Measurements from ENCODE around the gene TUBB4A.
A peak's percentile ranks its signal among the peaks of the same experiment; 100 is the strongest.
"Not testable (repeated sequence)": the region's sequence is repeated elsewhere in the genome, so short reads cannot be mapped to it uniquely, and the experiment has no call there.

Gene TUBB4A

GRCh38 chr19:6524311-6524710 is 22.2 kb upstream of the TUBB4A start:
- no peak for DNase-seq (ENCODE audit: low spot score)

DNA sequence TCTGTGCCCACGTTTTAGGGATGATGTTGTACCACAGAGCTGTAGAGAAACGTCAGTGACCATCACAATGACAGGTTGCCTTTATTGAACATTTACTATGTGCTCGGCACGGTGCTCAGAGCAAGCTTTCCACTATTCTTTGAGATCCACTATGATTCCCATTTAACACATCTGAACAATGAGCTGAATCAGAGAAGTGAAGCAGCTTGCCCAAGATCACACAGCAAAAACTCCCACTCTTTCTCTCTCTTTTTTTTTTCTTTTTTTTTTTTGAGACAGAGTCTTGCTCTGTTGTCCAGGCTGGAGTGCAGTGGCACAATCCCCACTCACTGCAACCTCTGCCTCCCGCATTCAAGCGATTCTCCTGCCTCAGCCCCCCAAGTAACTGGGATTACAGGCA is 20.6 kb upstream of the TUBB4A start:
- DNase-seq (ENCODE audit: low spot score) = no peak

DNA sequence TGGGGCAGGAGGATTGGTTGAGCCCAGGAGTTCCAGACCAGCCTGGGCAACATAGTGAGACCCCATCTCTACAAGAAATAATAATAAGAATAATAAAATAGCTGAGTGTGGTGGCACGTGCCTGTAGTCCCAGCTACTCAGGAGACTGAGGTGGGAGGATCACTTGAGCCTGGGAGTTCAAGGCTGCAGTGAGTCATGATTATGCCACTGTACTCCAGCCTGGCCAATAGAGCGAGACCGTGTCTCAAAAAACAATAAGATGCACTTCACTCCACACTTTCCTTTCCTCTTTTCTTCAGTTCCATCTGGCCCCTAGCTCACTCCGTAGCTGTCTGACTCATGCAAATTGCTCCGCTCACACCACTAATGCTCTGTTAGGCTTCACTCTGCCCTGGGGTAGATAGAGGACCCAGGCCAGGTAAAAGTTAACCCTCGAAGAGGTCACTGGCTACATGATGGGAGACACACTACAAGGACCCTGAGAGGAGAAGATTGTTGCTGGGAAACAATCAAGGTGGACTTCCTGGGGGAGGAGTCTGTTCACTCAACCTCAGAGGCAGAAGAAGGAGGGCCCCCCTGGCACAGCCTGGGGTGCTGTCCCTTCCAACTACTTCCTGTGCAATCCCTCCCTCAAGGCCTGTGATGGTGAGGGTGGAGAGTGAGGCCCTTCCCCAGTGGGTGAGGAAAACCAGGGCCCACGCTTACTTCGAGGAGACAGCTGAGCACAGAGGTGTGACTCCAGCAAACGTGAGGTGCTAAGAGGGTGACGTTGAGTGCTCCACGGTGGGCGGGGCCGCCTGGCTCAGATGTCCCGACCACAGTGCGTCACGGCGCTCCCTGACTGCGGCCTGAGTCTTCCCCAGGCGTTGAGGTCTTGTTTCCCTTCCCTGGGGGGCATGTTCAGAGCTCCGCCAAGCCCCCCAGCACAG is 19.9 kb upstream of the TUBB4A start:
- no peak for DNase-seq (ENCODE audit: low spot score)

- peak; percentile 86 for DNase-seq (ENCODE audit: low spot score)
Observed at GRCh38 chr19:6519289-6519688, 17.2 kb upstream of the TUBB4A start.

DNA sequence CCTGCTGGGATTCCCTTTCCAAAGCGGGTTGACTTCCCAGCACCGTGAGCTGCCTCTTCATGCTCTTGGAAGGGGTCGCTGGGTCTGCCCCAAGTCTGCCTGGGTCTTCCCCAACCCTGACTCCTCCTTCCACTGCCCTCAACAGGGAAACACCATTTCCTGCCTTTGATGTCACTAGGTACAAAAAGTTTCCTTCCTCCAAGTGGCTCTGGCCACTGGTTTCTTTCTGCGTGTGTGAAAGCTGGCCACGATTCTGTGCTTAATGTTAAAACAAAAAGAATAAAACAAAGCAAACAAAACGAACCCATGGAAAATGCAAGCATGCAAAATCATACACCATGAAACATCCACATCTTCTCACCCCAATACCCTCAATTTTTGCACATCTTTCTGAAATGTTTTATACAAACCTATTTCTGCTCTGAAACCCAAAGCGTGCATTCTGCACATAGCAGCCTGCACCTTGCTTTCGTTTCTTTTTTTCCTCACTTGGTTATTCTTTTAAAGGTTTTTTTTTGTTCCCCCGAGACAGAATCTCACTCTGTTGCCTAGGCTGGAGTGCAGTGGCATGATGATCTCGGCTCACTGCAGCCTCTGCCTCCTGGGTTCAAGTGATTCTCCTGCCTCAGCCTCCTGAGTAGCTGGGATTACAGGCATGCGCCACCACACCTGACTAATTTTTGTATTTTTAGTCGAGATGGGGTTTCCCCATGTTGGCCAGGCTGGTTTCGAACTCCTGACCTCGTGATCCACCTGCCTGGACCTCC is 16.2 kb upstream of the TUBB4A start:
- DNase-seq (ENCODE audit: low spot score) = no peak

- DNase-seq (ENCODE audit: low spot score) = peak; percentile 94
Observed at GRCh38 chr19:6516659-6517291, 14.7 kb upstream of the TUBB4A start.

GRCh38 chr19:6516018-6516658 is 14.0 kb upstream of the TUBB4A start:
- peak; percentile 97 for DNase-seq (ENCODE audit: low spot score)

DNA sequence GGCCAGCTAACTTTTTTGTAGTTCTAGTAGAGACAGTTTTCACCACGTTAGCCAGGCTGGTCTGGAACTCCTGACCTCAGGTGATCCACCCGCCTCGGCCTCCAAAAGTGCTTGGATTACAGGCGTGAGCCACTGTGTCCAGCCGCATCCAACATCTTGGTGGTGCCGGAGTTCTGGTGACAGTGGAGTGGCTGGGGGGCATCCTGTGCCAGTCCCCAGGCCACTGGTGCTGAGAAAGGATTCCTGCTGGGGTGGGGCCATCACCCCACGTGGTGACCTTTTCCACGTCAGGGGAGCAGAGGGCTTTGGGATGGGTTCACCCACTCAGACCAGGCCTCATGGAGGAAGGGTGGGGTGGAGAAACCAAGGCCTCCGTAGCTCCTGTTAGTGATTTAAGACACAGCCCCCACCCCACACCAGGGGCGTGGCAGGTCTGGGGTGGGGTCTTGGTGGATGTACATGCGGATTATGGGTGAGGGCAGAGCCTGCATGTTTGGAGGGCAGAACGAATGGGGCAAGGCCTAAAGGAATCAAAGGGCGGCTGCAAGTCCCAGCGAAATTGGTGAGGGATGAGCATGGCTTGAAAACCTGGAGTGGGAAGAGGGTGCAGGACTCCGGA is 12.9 kb upstream of the TUBB4A start:
- DNase-seq (ENCODE audit: low spot score) = no peak

- DNase-seq (ENCODE audit: low spot score) = no peak
Observed at GRCh38 chr19:6514089-6514488, 12.0 kb upstream of the TUBB4A start.

- DNase-seq (ENCODE audit: low spot score) = no peak
Observed at GRCh38 chr19:6510618-6511017, 8.5 kb upstream of the TUBB4A start.

- peak; percentile 15 for DNase-seq (ENCODE audit: low spot score)
Observed at GRCh38 chr19:6509118-6509971, 7.2 kb upstream of the TUBB4A start.

- not testable (repeated sequence) for DNase-seq (ENCODE audit: low spot score)
Observed at GRCh38 chr19:6508028-6508771, 6.1 kb upstream of the TUBB4A start.

DNA sequence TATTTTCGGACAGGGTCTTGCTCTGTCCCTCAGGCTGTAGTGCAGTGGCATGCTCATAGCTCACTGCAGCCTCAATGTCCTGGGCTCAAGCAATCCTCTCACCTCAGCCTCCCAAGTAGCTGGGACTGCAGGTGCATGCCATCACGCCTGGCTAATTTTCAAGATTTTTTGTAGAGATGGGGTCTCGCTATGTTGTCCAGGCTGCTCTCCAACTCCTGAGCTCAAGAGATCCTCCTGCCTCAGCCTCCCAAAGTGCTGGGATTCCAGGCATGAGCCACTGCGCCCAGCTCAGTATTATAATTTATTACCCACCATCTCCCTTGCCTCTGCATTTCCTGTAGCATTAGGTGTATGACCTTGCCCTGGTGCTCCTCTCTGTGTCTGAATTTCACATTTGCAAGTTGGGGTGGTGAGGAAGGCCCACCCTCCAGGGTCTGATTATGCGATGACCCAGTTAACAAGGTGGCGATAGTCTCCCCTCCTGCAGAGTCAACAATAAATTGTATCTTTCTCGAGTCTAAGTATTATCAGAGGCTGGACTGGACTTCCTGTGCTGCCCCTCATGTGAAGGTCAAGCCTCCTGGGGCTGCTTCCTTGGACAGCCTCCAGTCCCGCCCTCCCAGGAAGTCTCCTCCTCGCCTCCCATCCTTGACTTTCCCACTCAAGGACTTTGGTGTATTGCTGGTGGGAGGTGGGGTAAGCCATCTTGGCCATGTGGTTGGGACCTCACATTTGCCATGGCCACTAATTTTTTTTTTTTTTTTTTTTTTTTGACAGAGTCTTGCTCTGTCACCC is 1.5 kb upstream of the TUBB4A start:
- no peak for DNase-seq (ENCODE audit: low spot score)

DNA sequence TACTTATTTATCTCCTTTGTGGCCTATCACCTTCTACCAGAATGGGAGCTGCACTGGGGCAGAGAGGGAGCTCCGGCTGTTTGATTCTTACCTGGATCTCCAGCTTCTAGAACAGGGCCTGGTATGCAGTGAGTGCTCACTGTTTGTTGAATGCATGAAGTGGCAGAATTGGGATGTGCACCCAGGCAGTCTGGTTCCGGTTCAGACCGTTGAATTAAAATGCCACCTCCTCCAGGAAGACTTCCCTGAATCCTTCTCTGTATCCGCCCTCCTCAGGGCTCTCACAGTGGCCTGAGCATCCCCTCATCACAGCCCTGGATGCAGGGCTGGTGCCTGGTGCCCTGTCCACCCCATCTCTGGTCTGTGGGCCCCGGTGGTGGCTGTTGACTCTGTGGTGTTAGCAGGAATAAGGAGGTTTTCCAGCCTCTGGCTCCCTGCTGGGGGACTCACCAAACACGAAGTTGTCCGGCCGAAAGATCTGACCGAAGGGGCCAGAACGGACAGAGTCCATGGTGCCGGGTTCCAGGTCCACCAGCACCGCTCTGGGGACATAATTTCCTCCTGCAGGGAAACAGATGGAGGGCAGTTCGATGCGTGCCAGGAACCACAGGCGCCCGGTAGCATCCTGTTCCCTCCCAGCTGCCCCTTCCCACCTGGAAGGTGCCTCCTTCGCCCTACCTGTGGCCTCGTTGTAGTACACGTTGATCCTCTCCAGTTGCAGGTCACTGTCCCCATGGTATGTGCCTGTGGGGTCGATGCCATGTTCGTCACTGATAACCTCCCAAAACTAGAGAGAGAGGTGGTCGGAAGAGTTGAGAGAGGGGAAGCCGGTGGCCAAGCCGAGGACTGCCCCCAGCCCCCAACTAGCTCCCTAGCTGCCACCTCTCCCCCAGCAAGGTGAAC is 1.0 kb downstream of the TUBB4A start:
- no peak for DNase-seq (ENCODE audit: low spot score)

- DNase-seq (ENCODE audit: low spot score) = no peak
Observed at GRCh38 chr19:6499052-6499790, 2.9 kb downstream of the TUBB4A start.

DNA sequence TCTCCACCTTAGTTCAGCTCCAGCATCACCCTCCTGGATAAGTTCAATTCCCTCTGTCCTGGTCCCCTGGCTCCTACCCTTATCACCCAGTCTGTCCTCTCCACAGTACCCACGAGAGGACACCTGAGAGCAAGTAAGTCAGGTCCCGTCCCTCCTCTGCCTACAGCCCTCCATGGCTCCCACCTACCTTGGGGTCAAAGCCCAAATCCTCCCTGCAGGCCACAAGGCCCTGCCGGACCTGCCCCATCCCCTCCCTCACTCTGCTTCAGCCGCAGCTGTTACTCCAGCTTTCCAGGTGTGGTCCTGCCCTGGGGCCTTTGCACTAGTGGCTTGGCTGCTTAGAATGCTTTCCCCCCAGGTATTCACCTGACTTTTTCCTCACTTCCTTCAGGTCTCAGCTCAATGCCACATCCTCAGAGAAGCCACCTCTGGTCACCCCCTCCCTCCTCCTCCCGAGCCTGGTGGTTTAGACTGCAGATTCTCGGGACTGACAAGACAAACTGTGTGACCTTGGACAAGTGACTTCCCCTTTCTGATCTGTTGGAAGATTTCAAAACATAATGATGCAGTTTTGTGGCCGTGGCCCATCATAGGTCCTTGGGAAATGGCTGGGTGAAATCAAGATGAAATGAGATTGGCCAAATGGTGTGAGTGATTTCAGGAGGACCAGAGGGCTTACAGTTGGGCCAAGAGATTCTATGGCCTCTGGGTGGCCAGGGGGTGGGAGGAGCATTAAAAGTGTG is 3.6 kb downstream of the TUBB4A start:
- DNase-seq (ENCODE audit: low spot score) = peak; percentile 4

DNA sequence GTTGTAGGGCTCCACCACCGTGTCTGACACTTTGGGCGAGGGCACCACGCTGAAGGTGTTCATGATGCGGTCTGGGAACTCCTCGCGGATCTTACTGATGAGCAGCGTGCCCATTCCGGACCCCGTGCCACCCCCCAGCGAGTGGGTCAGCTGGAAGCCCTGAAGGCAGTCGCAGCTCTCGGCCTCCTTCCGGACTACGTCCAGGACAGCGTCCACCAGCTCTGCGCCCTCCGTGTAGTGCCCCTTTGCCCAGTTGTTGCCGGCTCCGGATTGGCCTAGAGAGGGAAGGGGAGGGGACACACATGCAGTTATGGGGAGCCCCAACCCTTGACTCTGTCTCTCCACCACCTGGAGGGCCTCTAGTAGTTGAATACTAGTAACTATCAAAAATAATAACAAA is 6.2 kb downstream of the TUBB4A start:
- peak; percentile 0 for DNase-seq (ENCODE audit: low spot score)
